NCI-H128 (cell line): ENCODE data around the gene MTCL3.
A peak's percentile ranks its signal among the peaks of the same experiment; 100 is the strongest.

Experiments used
- DNase-seq: peaks from one replicate; lab custom pipeline; 2025; ENCODE audit not compliant: unreplicated experiment; lab: John Stamatoyannopoulos, UW

MTCL3 gene

GRCh38 chr6:127518710-127519468 is at the start of gene MTCL3:
MTCL3 (minus strand) TSS chr6:127519335.
- peak; percentile 64 for DNase-seq

- no peak for DNase-seq
Measured at GRCh38 chr6:127567476-127567875, 48.3 kb upstream of the MTCL3 start.

- no peak for DNase-seq
Measured at GRCh38 chr6:127566651-127567050, 47.5 kb upstream of the MTCL3 start.

- DNase-seq: no peak
Measured at GRCh38 chr6:127566119-127566518, 47.0 kb upstream of the MTCL3 start.

- DNase-seq: no peak
Measured at GRCh38 chr6:127564761-127565160, 45.6 kb upstream of the MTCL3 start.

GRCh38 chr6:127561660-127562059 is 42.5 kb upstream of the MTCL3 start:
- no peak for DNase-seq

GRCh38 chr6:127554435-127555006 is 35.4 kb upstream of the MTCL3 start:
- DNase-seq: no peak

- DNase-seq: no peak
Measured at GRCh38 chr6:127550403-127550802, 31.3 kb upstream of the MTCL3 start.

- no peak for DNase-seq
Measured at GRCh38 chr6:127547904-127548649, 28.9 kb upstream of the MTCL3 start.

- DNase-seq: no peak
Measured at GRCh38 chr6:127547215-127547614, 28.1 kb upstream of the MTCL3 start.

- peak; percentile 21 for DNase-seq
Measured at GRCh38 chr6:127539272-127539671, 20.1 kb upstream of the MTCL3 start.

GRCh38 chr6:127538750-127539264 is 19.7 kb upstream of the MTCL3 start:
- DNase-seq: no peak

- no peak for DNase-seq
Measured at GRCh38 chr6:127533736-127534135, 14.6 kb upstream of the MTCL3 start.

- DNase-seq: no peak
Measured at GRCh38 chr6:127533011-127533410, 13.9 kb upstream of the MTCL3 start.

GRCh38 chr6:127522714-127523113 is 3.6 kb upstream of the MTCL3 start:
- DNase-seq: no peak

- no peak for DNase-seq
Measured at GRCh38 chr6:127520066-127520465, 931 bp upstream of the MTCL3 start.

GRCh38 chr6:127519469-127519785 is 292 bp upstream of the MTCL3 start:
- no peak for DNase-seq

- DNase-seq: peak; percentile 9
Measured at GRCh38 chr6:127518191-127518709, 885 bp downstream of the MTCL3 start.

- DNase-seq: no peak
Measured at GRCh38 chr6:127517693-127518092, 1.4 kb downstream of the MTCL3 start.

- peak; percentile 75 for DNase-seq
Measured at GRCh38 chr6:127516662-127517273, 2.4 kb downstream of the MTCL3 start.
